GM19324 (cell line): ENCODE measurements around the gene EDN1.

Source experiments
- ATAC-seq: cut with Tn5 transposase; IDR thresholded peaks from one replicate; pipeline ENCODE4 v1.9.1; 2021; ENCODE audit warnings: mild to moderate bottlenecking, moderate library complexity; ENCODE audit not compliant: unreplicated experiment, low FRiP score

Gene EDN1

DNA sequence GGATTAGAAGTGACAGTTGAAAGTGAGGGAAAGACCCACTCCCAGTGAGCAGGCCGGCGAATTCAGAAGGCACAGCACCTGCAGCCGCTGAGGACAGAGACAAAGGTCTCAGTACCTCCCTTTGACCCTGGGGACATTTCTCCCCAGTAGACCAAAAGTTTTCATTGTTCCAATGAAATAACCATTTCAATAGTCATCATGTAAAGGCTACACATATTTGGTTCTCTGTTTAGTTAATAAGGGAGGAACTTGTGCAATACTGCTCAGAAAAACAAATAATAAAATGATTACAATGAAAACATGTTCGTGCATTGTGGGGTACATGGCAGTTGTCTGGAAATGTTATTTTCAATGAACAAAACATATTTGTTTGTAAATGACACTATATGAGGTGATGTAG is 52.5 kb downstream of the EDN1 start:
- ATAC-seq, result no peak

DNA sequence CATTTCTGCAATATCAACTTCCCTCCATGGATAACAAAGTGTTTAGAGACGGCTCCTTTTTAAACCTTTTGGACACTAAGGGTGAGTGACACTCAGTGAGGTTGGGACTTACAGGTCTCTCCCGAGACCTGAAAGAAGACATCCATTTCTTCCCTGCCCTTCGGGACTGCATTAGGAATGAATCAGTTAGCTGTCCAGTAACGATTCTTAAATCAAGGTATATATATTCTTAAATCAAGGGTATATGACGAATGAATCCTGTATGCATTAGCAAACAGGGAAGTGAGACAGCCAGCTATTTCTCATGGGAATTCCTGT is 52.9 kb downstream of the EDN1 start:
- no peak for ATAC-seq

DNA sequence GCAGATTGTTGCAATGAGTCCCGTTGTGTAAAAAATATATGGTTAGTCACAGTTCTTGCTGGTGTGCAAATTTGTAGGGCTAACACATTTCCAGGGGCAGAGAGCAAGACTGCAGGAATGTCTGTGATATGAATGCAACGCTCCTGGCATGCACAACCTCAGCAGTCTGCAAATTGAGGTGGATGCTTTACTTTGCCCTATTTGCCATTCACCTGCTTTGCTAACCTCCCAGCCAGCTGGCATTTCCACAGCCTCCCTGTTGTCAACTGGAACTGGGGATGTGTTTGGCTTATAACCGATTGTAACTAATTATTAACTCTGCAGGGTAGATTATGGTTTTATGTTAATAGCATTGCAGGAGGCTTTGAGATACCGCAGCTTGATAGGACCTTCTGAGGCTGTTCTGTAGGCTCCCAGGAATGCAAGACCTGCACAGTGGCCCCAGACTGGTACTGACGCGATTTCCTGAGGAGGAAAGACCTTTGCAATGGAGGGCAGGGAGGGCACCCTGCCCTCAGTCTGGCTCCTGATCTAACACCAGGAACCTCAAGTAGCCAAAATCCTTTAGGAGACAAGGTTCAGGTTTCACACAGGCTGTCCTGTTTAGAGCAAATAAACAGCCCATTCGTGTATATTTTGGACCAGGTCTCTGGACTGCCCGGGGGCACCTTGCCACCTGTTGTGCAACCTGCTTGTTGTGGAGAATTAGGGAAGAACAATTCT is 53.4 kb downstream of the EDN1 start:
- no peak for ATAC-seq

DNA sequence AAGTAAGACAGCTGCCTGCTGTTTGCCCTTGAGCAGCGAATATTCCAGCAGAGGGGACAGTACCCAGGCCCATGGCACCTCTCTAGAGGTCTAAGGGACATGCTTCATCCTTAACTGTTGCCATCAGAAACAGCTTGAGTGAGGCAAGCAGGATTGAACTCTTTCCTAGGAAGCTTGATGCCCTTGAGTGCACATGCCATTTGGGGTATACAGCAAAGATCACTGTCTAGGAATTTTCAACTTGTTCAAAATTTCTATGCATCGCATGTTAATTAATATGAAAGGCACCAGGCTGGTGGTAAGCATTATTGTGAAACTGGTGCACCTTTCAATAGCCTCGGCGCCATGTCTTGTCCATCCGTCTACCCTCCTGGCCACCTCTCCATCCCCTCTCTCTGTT is 54.1 kb downstream of the EDN1 start:
- ATAC-seq, result no peak

DNA sequence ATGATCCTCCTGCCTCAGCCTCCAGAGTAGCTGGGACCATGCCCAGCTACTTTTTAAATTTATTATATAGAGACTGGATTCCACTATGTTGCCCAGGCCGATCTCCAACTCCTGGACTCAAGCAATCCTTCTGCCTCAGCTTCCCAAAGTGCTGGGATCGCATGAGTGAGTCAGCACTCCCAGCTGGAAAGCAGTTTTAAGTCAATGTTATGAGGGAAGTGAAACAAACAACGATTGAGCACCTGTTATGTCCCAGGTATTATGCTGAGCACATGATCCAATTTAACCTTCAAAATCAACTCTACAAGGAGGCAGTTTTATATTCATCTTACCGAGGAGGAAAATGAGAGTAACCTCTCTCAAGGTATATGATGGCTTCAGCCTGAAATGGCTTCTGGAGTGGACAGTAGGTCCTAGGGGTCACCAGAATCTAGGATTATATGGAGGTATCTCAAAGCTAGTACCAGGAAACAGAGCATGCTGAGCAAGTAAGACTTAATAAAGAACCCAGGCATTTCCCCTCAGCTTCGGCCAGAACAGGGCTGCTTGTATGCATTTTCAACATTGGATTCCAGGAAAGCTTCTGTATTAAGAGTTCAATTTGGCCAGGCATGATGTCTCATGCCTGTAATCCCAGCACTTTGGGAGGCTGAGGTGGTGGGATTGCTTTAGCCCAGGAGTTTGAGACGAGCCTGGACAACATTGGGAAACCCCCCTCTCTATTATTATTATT is 55.0 kb downstream of the EDN1 start:
- ATAC-seq, result no peak

DNA sequence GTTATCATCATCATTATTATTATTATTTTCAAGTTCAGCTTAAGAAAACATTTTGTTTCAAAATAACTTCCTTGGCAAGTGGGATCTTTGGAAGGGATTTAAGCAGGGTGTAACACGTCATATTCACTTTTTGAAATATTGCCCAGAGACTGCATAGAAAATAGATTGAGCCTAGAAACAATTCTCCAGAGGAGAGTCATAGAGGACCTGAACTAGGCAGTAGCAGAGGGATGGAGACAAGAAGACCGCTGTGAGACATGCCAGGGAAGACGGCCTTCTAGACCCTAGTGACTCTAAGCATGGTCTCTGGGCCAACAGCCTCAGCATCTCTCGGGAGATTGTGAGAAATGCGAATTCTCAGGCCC is 55.5 kb downstream of the EDN1 start:
- ATAC-seq, result no peak
